HepG2 (cell line): ENCODE results near the gene DHX58. TPM values are rescaled to one million over a fixed set of nuclear protein-coding genes. Genes with fewer than 3 reads are reported as not detected.

ENCODE experiments used
- ATF2 ChIP-seq: sonication (generic); formaldehyde crosslinking; IDR thresholded peaks from 2 replicates; pipeline ENCODE4 v1.4.0; 2020; ENCODE audit warnings: missing genetic modification reagents
- ATM ChIP-seq: fragments of 450-650 bp; IDR thresholded peaks from 2 replicates; pipeline ENCODE4 v1.7.1; 2017; ENCODE audit warnings: mild to moderate bottlenecking, borderline replicate concordance
- JUN ChIP-seq: sonication (generic); formaldehyde crosslinking; IDR thresholded peaks from 2 replicates; pipeline ENCODE4 v1.4.0; 2020; ENCODE audit warnings: mild to moderate bottlenecking, missing genetic modification reagents
- polyA plus RNA-seq, 8 experiments: library from polyadenylated mRNA; depleted of rRNA in 3 of 8; stranded (reverse) in 7 of 8; unstranded in 1 of 8; fragments of >200 nt; fragmentation: Illumina TruSeq in 4 of 8; extraction: Trizol in 4 of 8; gene quantifications; 2 replicates each; pipeline versions ENCODE4 v1.2.1 to v1.2.3, GENCODE V29; 2011 to 2016; ENCODE audit warnings: low read depth in 4 of 8, missing spikeins in 1 of 8, mixed read lengths in 1 of 8; ENCODE audit not compliant: insufficient read depth in 1 of 8
- total RNA-seq, 5 experiments: library from RNA; depleted of rRNA; stranded (reverse); fragments of >200 nt; fragmentation: Illumina TruSeq; extraction: Trizol; gene quantifications; 2 replicates each; pipeline ENCODE4 v1.2.3, GENCODE V29; 2016; ENCODE audit warnings: low read depth in 1 of 5
- TF ChIP-seq, protein P1 (sequence below): sonication (generic); formaldehyde crosslinking; IDR thresholded peaks from one replicate; pipeline ENCODE4 v1.5.1; 2020; ENCODE audit warnings: mild to moderate bottlenecking, missing genetic modification reagents; ENCODE audit errors: not compliant biosample characterization

Gene DHX58
- total and polyA plus RNA-seq, 2 of the 13 experiments (the other 11 are each of a cell fraction or from before 2014, with no cell fraction given), result 6.7 to 7.8 TPM

DNA sequence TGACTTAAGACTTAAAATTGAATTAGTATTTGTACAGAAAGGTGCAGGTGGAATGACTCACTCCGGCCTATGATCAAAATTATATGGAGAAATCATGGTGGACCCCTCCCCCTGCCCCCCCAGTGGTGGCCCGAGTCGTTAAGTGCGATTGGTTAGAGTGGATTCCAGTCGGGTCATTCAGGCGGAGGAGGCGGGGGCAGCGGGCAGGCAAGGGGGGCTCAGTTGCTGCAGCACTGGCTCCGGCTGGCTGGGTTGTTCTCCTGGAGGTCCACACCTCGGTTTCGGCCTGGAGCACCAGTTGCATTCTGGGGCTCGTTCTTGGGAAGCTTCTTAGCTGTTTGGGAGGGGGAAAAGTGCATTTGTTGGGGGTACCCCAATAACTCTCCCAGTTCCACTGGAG is 13.1 kb upstream of the DHX58 start (continued):
- TF ChIP-seq ATF2 (CRISPR knock-in tag) (no peak), ATM (no peak), JUN (no peak)
- TF ChIP-seq, protein P1, sequence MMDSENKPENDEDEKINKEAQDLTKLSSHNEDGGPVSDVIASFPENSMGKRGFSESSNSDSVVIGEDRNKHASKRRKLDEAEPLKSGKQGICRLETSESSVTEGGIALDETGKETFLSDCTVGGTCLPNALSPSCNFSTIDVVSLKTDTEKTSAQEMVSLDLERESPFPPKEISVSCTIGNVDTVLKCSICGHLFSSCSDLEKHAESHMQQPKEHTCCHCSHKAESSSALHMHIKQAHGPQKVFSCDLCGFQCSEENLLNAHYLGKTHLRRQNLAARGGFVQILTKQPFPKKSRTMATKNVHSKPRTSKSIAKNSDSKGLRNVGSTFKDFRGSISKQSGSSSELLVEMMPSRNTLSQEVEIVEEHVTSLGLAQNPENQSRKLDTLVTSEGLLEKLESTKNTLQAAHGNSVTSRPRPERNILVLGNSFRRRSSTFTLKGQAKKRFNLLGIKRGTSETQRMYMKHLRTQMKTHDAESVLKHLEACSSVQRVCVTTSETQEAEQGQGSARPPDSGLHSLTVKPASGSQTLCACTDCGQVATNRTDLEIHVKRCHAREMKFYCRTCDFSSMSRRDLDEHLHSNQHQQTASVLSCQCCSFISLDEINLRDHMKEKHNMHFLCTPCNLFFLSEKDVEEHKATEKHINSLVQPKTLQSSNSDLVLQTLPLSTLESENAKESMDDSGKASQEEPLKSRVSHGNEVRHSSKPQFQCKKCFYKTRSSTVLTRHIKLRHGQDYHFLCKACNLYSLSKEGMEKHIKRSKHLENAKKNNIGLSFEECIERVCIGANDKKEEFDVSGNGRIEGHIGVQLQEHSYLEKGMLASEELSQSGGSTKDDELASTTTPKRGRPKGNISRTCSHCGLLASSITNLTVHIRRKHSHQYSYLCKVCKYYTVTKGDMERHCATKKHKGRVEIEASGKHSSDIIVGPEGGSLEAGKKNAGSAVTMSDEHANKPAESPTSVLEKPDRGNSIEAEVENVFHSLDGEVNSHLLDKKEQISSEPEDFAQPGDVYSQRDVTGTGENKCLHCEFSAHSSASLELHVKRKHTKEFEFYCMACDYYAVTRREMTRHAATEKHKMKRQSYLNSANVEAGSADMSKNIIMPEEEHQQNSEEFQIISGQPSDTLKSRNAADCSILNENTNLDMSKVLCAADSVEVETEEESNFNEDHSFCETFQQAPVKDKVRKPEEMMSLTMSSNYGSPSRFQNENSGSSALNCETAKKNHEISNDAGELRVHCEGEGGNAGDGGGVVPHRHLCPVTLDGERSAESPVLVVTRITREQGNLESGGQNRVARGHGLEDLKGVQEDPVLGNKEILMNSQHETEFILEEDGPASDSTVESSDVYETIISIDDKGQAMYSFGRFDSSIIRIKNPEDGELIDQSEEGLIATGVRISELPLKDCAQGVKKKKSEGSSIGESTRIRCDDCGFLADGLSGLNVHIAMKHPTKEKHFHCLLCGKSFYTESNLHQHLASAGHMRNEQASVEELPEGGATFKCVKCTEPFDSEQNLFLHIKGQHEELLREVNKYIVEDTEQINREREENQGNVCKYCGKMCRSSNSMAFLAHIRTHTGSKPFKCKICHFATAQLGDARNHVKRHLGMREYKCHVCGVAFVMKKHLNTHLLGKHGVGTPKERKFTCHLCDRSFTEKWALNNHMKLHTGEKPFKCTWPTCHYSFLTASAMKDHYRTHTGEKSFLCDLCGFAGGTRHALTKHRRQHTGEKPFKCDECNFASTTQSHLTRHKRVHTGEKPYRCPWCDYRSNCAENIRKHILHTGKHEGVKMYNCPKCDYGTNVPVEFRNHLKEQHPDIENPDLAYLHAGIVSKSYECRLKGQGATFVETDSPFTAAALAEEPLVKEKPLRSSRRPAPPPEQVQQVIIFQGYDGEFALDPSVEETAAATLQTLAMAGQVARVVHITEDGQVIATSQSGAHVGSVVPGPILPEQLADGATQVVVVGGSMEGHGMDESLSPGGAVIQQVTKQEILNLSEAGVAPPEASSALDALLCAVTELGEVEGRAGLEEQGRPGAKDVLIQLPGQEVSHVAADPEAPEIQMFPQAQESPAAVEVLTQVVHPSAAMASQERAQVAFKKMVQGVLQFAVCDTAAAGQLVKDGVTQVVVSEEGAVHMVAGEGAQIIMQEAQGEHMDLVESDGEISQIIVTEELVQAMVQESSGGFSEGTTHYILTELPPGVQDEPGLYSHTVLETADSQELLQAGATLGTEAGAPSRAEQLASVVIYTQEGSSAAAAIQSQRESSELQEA (CRISPR knock-in tag), result no peak
